AG10803 (cell line): ENCODE measurements around the gene TBXAS1.

Experiments
- DNase-seq: peaks from one replicate; pipeline ENCODE4 v3.0.0; 2010; ENCODE audit warnings: low read depth
- H3K4me3 ChIP-seq: 2 replicates; pipeline ENCODE4 v1.5.1; 2011; ENCODE audit warnings: mild to moderate bottlenecking, low read length, control low read depth
- TF ChIP-seq, protein P1 (sequence below): conservative IDR thresholded peaks from 2 replicates; pipeline ENCODE4 v1.5.1; 2011; ENCODE audit warnings: mild to moderate bottlenecking, low read length, control low read depth, inconsistent platforms

TBXAS1 gene

DNA sequence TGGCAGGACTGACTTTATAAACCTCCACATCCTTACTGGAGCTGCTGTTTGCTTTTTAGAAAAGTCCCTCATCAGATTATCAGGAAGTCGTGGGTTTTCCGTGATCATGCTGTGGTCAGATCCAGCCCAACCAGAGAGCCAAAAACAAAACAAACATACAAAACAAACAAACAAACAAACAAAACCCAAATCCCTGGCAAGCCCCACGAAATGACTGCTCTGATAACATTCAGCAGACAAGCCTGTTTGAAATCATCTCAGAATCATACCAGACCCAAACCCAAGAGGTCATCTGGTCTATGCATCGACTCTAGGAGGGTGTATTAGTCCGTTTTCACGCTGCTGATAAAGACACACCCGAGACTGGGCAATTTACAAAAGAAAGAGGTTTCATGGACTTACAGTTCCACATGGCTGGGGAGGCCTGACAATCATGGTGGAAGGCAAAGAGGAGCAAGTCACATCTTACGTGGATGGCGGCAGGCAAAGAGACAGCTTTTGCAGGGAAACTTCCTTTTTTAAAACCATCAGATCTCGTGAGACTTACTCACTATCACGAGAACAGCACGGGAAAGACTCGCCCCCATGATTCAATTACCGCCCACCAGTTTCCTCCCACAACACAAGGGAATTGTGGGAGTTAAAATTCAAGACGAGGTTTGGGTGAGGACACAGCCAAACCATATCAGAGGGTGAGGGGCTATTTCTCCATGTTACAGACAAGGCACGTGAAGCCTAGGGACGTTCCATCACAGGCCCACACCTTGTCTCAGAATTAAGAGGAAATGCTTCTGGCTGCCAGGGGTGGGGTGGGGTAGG lies 148.0 kb downstream of the TBXAS1 start:
- no peak overlapping the region for H3K4me3 ChIP-seq
- no peak for DNase-seq
- TF ChIP-seq, protein P1, sequence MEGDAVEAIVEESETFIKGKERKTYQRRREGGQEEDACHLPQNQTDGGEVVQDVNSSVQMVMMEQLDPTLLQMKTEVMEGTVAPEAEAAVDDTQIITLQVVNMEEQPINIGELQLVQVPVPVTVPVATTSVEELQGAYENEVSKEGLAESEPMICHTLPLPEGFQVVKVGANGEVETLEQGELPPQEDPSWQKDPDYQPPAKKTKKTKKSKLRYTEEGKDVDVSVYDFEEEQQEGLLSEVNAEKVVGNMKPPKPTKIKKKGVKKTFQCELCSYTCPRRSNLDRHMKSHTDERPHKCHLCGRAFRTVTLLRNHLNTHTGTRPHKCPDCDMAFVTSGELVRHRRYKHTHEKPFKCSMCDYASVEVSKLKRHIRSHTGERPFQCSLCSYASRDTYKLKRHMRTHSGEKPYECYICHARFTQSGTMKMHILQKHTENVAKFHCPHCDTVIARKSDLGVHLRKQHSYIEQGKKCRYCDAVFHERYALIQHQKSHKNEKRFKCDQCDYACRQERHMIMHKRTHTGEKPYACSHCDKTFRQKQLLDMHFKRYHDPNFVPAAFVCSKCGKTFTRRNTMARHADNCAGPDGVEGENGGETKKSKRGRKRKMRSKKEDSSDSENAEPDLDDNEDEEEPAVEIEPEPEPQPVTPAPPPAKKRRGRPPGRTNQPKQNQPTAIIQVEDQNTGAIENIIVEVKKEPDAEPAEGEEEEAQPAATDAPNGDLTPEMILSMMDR = no peak

DNA sequence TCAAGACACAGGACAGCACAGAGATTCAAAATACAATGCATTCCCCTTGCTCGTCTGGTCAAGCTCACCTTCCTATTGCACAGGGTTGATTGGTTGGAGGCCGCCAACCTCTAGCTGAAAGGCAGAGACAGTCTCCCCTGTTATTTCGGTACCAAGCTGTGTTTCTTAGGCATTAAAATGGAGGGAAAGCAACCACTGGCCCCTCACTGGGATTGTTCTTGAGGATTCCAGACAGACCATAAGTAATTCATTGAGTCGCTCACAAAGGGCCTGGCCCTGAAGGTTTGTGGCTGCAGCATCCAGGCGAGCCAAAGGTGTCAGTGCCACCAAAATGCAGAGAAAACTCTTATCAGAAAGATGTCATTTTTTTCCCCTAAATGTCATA lies 152.4 kb downstream of the TBXAS1 start:
- no peak overlapping the region for H3K4me3 ChIP-seq
- no peak for DNase-seq
- TF ChIP-seq, protein P1 = no peak

- TF ChIP-seq, protein P1 = no peak
- DNase-seq = no peak
- H3K4me3 ChIP-seq = no peak overlapping the region
These were observed 154.2 kb downstream of the TBXAS1 start for GRCh38 chr7:139982927-139983920.

DNA sequence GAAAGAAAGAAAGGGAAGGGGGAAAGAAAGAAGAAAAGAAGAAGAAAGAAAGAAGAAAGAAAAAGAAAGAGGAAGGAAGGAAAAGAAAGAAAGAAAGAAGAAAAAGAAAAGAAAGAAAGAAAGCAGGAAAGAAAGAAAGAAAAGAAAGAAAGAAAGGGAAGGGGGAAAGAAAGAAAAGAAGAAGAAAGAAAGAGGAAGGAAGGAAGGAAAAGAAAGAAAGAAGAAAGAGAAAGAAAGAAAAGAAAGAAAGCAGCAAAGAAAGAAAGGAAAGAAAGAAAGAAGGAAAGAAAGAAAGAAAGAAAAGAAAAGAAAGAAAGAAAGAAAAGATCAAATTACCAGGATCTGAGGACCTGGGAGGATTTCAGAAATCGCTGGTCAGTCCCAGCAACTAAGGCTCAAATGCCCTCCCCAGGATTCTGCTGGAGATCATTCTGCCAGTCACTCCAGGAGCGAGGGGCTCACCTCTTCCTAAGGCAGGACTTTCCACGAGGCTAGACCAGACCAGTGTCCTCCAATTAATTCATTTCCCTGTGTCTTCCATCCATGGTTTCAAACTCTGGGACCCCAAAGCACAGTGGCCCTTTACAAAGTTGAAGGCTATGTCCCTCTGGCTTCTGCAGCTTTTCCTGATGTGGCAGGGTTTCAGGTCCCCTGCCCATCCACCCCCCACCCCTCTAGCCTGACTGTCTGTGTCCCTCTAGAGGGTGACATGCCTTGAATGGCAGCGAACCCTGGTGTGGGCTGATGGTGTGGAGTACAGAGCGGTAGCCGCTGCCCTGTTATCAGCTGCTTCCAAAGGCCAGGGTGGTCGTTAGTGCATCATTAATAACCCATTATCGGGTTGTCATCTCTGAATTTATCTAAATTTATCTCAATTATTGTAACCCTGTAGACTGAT lies 155.8 kb downstream of the TBXAS1 start:
- no peak overlapping the region for H3K4me3 ChIP-seq
- TF ChIP-seq, protein P1 = no peak
- no peak for DNase-seq

DNA sequence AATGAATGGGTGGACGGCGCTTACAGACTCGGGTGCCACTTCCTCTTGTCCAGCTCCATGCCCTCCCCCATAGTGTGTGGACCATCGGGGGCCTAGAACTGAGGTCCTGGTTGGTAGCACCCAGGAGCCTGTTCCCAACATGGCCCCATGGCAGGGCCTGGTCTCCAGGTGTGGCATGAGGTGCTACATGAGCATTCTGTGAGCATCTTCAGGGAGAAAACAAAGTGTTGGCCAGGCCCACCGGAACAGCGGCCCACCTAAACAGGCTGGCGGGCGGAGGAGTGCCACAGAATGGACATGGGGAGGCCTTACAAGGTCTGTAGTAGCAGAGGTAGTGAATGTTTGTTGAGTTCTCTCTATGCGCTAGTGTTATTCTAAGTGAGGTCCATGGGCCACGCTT lies 156.7 kb downstream of the TBXAS1 start:
- no peak overlapping the region for H3K4me3 ChIP-seq
- DNase-seq = no peak
- TF ChIP-seq, protein P1 = no peak

DNA sequence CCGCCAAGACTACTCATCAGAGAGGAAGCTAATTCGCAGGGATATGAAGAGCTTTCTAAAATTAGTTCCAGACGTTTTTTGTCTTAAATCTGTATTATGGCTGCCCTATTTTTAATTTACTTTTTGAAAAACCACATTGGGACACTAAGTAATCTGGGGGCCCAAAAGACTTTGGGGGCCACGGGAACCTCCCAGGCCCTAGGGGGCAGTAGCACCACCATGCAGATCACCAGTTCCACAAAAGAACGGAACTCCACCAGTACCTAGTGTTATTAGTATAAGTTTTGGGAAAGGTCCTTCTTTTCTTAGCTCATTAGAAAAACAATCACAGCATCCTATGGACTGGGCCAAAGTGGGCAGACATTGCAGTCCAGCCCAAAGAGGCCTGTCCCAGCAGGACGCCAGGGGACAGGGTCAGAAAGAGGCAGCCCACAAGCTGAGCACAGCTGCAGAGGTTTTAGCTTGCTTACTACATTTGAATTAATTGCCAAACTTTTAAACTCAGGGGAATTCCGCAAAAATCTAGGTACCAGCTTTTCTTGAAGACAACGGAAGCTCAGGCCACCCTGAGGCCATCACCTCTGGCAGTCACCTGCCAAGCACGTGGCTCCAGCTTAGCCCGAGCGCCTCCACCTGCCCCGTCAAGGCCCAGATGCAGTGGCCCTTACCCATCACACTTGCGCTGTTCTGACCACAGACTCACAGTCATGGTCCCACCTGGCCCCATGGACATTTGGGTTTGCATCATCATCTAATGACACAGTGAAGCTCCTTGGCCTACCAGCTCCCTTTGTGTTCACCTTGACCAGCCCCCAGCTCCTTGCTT lies 158.8 kb downstream of the TBXAS1 start:
- no peak overlapping the region for H3K4me3 ChIP-seq
- no peak for DNase-seq
- TF ChIP-seq, protein P1 = no peak
